Stimulated activated CD4-positive, alpha-beta T cell treated with anti-CD3 and anti-CD28 coated beads, Interleukin-12 subunit alpha, Interleukin-12 subunit beta, amount 100 ng/mL, for 48 hours (primary cell): ENCODE data around the gene ZNF35.

Experiments used
- DNase-seq, 3 donors: peaks; one replicate each; pipeline ENCODE4 v3.0.0-alpha.2; 2020; ENCODE audit warnings: low read depth in 2 of 3, low spot score in 1 of 3

Gene ZNF35

GRCh38 chr3:44682182-44682896, 33.8 kb downstream of the ZNF35 start:
- DNase-seq, result no peak

GRCh38 chr3:44685128-44685800, 36.7 kb downstream of the ZNF35 start:
- peak; percentile 12 to 54 (median 21) for DNase-seq

- no peak for DNase-seq
Observed at GRCh38 chr3:44687898-44688297, 39.4 kb downstream of the ZNF35 start.
